ENCODE data around the gene FGR. TPM values are rescaled to one million over a fixed set of nuclear protein-coding genes. Genes with fewer than 3 reads are reported as not detected.
A peak's percentile ranks its signal among the peaks of the same experiment; 100 is the strongest.

The FGR gene
- total and polyA plus RNA-seq, 4 donors: 4.0 to 8.5 (median 5.4) TPM

DNA sequence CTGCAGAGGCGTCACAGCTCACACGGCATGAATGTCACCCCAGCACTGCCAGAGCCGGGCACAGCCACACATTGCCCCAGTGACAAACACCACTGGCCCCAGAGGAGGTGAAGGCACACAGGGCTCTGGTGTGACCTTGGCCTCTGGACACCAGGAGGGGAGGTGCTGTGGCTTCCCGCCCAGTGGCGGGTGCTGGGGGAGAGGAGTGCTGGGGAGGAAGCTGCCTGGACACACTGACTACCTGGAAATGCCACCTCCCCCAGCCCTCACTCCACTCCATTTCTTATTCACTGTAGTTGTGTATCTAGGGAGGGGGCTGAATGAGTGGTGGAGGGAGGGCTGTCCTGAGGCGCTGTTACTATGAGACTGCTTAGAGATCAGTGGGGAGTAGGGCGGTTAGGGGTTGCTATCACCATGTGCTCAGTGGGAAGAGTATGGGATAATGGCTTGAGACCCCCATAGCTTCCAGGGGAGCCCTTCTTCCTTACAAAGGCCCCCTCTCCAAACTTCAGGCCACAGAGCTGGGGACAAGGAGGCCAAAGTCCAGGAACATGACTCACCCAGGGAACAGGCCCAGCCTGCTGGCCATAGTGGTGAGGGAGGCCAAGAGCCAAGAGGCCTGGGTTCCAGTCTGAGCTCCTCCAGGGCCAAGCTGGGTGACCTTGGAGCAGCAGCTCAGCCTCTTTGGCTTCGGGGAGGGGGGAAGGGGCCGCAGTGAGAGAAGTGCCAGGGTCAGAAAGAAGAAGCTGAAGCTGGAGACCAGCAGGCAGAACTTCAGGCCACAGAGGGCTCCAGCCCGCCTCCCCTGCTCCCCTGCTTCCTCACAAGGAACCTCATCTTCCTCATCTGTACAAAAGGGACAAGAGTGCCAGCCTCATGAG, 71.2 kb downstream of the FGR start:
- peak overlapping the region; percentile 76 for H3K27ac ChIP-seq (ENCODE audit: low read depth, low read length)
- WGBS (ENCODE audit: insufficient coverage): 76% methylated on average over 2 of the region's 10 CpGs
- H3K4me1 ChIP-seq (ENCODE audit: control insufficient read depth, insufficient read depth, low read length): peaks cover 94% of the 10 kb centered on the region
- H3K27me3 ChIP-seq (ENCODE audit: control insufficient read depth, insufficient read depth, low read length): no peaks in the 10 kb centered on the region
- H3K36me3 ChIP-seq (ENCODE audit: control insufficient read depth, insufficient read depth, low read length): peaks cover 60% of the 10 kb centered on the region
- DNase-seq (ENCODE audit: low read depth in 4 of 6, low spot score in 6 of 6): peak in 1 of 6 donors; percentile 8
- no peak overlapping the region for H3K4me3 ChIP-seq (ENCODE audit: low read depth, low read length)
- H3K9me3 ChIP-seq (ENCODE audit: control insufficient read depth, insufficient read depth, low read length): no peaks in the 10 kb centered on the region

DNA sequence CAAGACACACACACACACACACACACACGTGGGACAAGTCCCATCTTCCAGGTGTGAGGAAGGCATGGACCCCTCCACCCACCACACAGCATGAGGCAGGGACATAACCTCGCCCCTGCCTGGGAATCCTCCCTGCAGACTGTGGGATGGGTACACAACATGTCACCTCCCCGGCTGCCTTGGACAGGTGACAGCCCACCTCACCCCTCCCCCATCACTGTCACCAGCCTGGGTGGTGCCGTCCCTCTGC, 71.7 kb downstream of the FGR start:
- Histone ChIP-seq H3K27me3 (ENCODE audit: control insufficient read depth, insufficient read depth, low read length) (no peaks in the 10 kb centered on the region), H3K36me3 (ENCODE audit: control insufficient read depth, insufficient read depth, low read length) (peaks cover 61% of the 10 kb centered on the region), H3K27ac (ENCODE audit: low read depth, low read length) (peak overlapping the region; percentile 76), H3K4me1 (ENCODE audit: control insufficient read depth, insufficient read depth, low read length) (peaks cover 92% of the 10 kb centered on the region), H3K4me3 (ENCODE audit: low read depth, low read length) (no peak overlapping the region), H3K9me3 (ENCODE audit: control insufficient read depth, insufficient read depth, low read length) (no peaks in the 10 kb centered on the region)
- WGBS (ENCODE audit: insufficient coverage): 38% methylated on average over 2 of the region's 4 CpGs
- DNase-seq (ENCODE audit: low read depth in 4 of 6, low spot score in 6 of 6): no peak

DNA sequence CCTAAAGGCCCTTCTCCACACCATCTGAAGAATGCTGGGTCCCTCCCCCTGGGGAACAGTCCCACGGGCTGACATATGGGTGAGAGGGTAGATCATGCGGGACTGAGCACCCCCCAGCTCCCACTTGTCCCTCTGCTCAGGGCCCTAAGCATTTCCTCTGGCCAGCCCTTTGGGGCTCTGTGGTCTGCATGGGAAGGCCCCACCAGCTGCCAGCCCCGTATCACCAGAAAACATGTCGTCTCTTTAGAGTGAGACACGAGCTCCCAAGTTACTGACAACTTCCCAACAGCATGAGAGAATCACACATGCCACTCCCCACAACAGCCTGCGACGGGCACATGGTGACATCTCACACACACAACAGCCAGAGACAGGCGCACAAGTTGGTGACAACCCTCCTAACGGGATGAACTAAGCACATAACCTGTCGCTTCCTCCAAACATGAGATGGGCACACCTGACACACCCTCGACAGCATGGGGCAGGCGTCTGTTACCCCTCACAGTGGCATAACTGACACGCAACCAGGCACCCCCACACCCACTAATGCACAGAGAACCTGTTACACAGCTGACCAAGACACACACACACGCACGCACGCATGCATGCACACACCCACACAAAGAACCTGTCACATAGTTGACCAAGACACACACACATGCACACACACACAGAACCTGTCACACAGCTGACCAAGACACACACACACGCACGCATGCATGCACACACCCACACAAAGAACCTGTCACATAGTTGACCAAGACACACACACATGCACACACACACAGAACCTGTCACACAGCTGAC, 72.2 kb downstream of the FGR start:
- Histone ChIP-seq H3K27ac (ENCODE audit: low read depth, low read length) (peak overlapping the region; percentile 81), H3K36me3 (ENCODE audit: control insufficient read depth, insufficient read depth, low read length) (peaks cover 62% of the 10 kb centered on the region), H3K27me3 (ENCODE audit: control insufficient read depth, insufficient read depth, low read length) (no peaks in the 10 kb centered on the region), H3K4me1 (ENCODE audit: control insufficient read depth, insufficient read depth, low read length) (peaks cover 92% of the 10 kb centered on the region), H3K4me3 (ENCODE audit: low read depth, low read length) (no peak overlapping the region), H3K9me3 (ENCODE audit: control insufficient read depth, insufficient read depth, low read length) (no peaks in the 10 kb centered on the region)
- no peak for DNase-seq (ENCODE audit: low read depth in 4 of 6, low spot score in 6 of 6)
- 67% methylated on average over 16 of the region's 18 CpGs for WGBS (ENCODE audit: insufficient coverage)

Small RNA genes lying within 50 kb of the gene (small RNA-seq; reads per million reads assigned to genes)
- not detected for gene AL031729.1 (ENCODE audit: low replicate concordance)
- gene RNU6-949P (ENCODE audit: low replicate concordance): not detected

Other genes with a start within 250 kb of the FGR start
- 1 to 10 TPM in 1 of 2 donors, under 1 TPM in 1; 0.66 to 1.7 TPM for gene GPR3, start 242.6 kb downstream of the FGR start, total RNA-seq
- gene GPR3, start 242.6 kb downstream of the FGR start, polyA plus RNA-seq (ENCODE audit: insufficient read length in 2 of 2): 1 to 10 TPM; 3.2 to 3.6 TPM
- gene WASF2, start 145.0 kb downstream of the FGR start, total RNA-seq: 10 to 100 TPM; 24.3 to 32.7 TPM
- gene WASF2, start 145.0 kb downstream of the FGR start, polyA plus RNA-seq (ENCODE audit: insufficient read length in 2 of 2): 10 to 100 TPM; 76.0 to 76.3 TPM
- gene AHDC1, start 31.0 kb downstream of the FGR start, total RNA-seq: 10 to 100 TPM; 13.2 to 22.8 TPM
- gene AHDC1, start 31.0 kb downstream of the FGR start, polyA plus RNA-seq (ENCODE audit: insufficient read length in 2 of 2): 10 to 100 TPM; 63.9 to 68.9 TPM
- gene IFI6, start 37.0 kb upstream of the FGR start, total RNA-seq: 100 to 1,000 TPM; 107 to 247 TPM
- 100 to 1,000 TPM in 1 of 2 donors, 10 to 100 TPM in 1; 87.6 to 123 TPM for gene IFI6, start 37.0 kb upstream of the FGR start, polyA plus RNA-seq (ENCODE audit: insufficient read length in 2 of 2)
- gene FAM76A, start 90.8 kb upstream of the FGR start, total RNA-seq: 10 to 100 TPM; 11.4 to 22.1 TPM
- 10 to 100 TPM; 12.1 to 12.3 TPM for gene FAM76A, start 90.8 kb upstream of the FGR start, polyA plus RNA-seq (ENCODE audit: insufficient read length in 2 of 2)
- 100 to 1,000 TPM in 1 of 2 donors, 10 to 100 TPM in 1; 74.3 to 139 TPM for gene STX12, start 138.0 kb upstream of the FGR start, total RNA-seq
- gene STX12, start 138.0 kb upstream of the FGR start, polyA plus RNA-seq (ENCODE audit: insufficient read length in 2 of 2): 100 to 1,000 TPM in 1 of 2 donors, 10 to 100 TPM in 1; 92.1 to 121 TPM
- gene PPP1R8, start 195.6 kb upstream of the FGR start, total RNA-seq: 10 to 100 TPM; 43.8 to 57.5 TPM
- gene PPP1R8, start 195.6 kb upstream of the FGR start, polyA plus RNA-seq (ENCODE audit: insufficient read length in 2 of 2): 10 to 100 TPM; 51.4 to 56.2 TPM
- 10 to 100 TPM in 1 of 2 donors, 1 to 10 TPM in 1; 7.4 to 14.6 TPM for gene THEMIS2, start 237.4 kb upstream of the FGR start, total RNA-seq
- 1 to 10 TPM; 8.8 to 9.4 TPM for gene THEMIS2, start 237.4 kb upstream of the FGR start, polyA plus RNA-seq (ENCODE audit: insufficient read length in 2 of 2)